Measurements from ENCODE around the gene GPR39.

Gene GPR39

DNA sequence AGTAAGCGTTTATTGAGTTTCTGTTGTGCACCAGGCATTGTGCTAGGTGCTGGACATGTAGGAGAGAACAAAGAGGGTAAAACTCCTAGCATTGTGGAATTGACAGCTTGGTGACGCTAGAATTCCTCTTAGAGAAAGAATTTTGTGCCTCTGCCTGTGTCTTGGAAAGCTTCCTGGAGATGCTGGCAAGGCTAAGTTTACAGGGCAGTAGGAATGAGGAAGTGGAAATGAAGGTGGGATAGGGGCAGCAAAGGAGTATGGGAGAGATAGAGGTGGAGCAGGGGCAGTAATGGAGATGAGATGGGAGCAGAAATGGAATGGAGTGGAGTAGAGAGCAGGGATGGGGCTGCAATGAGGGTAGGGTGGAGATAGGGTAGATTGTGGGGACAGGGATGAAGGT, 29.8 kb downstream of the GPR39 start:
- no peak for DNase-seq (ENCODE audit: low spot score)

DNA sequence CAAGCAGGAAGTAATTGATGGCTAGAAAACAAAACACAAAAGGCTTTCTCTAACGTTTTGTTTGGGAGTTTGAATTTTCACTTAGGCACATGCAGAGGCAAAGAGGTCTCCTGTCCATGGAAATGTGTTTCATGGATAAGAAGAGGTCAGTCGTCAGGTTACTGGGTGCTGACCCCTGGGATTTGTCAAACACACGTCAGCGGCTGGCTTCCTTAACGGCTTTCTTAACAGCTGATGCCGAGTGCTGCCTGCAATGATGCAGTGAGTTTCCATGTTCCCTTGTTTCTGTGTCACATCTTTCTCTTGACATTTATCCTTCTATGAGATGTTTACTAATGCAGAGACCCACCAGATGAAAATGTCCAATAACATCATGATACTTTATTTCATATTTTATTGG, 31.7 kb downstream of the GPR39 start:
- no peak for DNase-seq (ENCODE audit: low spot score)

DNA sequence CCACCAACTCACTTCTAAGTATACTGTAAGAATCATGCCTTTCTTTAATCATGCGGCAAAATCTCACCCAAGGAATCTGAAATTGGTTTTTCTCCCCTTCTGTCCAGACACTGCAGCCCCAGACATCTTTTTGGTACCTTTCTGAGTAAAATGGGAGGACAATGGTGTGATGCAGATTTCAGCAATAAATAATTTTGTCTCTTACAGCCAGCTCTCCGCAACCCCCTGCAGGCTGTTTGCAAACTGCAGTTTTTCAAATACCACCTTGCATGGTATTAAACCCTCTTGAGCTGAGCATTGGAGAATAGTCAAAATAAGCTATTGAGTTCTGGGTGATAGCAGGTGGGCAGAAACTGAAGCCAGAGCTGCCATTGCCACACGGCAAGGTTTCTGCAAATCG, 32.2 kb downstream of the GPR39 start:
- peak; percentile 22 for DNase-seq (ENCODE audit: low spot score)

DNA sequence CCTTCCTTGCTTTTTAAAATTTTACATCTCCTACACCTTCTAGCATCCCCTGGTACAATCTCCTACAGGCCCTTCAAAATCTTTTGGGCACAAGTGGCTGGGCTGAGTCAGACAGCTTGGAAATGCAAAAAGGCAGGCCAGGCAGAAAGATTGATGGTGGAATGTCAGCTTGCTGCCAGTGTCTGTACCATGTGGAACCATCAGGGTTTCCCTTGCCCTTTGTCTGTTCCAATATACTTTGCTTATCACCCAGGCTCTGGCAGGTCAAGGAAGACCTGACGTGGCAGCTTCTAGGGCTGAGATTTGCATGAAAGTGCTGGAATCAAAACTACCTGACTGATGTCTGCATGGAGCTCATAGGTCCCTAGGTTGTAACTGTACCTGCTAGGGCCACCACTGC, 33.3 kb downstream of the GPR39 start:
- no peak for DNase-seq (ENCODE audit: low spot score)

DNA sequence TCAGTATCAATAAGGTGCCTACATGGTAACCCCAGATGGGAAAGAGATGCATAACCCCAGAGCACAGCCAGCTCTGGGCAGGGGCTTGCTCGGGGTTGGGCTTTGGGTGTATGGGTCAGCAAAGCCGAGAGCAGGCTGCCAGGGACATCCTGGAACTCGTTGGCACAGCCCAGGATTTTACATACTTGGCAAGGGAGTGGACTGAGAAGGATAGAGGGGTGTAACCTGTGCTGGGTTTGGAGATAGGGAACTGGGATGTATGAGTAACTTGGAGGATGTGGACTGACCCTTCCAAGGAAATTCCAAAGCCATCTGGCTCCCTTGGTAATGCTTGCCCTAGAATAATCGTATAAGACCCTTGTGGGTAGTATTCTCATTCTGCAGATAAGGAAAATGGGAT, 44.2 kb downstream of the GPR39 start:
- DNase-seq (ENCODE audit: low spot score), result no peak

DNA sequence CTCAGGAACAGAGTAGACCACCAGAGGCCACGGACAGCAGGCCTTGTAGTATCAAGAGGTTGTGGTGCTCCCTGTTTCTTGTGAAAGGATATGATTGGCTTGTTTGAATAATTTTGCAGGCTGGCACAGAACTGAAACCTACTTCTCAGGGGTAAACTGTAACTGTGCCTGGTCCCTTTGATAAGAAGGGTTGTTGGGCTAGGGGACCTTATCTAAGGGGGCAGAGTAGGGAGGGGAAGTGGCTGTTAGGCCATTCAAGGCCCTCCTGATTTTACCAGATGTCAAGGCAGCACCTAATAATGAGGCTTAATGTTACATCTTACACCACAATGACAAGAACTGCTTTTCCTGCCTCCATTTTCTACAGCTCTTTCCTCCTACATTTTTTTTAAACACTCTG, 45.6 kb downstream of the GPR39 start:
- no peak for DNase-seq (ENCODE audit: low spot score)

DNA sequence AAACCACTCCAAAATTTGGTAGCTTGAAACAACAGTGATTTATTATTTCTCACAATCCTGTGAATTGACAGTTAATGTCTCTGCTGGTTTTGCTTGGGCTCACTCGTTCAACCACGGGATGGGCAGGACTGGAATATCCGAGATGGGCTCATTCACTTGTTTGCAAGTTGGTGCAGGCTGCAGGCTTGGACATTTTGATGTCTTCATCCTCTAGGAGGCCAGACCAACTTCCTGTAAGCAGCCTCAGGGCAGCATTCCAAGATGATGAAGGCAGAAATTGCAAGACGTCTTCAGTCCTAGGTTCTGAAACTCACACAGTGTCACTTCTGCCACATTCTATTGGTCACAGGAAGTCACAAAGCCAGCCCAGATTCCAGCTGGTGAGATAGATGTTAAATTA, 47.1 kb downstream of the GPR39 start:
- no peak for DNase-seq (ENCODE audit: low spot score)

DNA sequence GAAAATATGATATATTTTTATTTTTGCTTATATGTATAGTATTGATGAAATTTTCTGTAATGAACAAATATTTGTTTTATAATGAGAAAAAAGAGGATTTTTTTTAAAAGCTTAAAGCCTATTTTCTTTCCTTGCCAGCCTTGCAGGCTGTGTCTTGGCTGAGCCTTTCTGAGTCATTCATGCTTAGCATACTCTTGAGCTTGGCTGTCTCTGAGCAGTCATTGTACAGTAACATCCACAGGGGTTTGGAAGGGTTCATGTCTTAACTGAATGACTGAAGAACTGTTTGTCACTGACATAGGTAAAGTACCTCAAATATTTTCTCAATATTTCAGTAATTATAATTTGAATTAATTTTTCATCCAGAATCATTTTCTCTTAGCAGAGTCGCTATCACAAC, 49.3 kb downstream of the GPR39 start:
- no peak for DNase-seq (ENCODE audit: low spot score)

DNA sequence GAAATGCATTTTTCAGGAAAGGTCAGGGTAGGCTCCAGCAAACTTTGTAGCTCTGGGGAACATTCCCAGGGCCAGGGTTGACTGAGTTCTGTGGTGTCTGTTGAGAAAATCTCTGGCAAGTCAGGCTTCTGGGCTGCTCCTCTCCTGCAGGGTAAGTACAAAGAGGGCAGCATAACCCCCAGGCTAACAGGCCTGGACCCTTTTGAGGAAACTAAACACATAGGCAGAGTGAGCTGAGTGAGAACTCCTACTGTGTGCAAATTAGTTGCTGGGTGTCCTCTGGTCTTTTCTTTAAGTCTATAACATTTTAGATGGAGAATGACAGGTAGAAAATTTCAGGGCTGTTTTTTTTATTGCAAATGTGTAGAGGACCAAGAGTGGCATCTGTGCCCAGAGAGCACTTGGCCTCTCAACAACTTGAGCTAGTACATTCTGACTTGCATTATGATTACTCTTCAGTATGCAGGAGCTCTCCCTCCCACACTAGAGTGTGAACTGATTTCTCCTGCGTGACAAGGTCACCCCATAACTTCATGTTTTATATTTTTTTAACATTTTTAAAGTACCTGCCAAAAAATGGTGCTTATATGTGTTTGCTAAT, 49.9 kb downstream of the GPR39 start:
- DNase-seq (ENCODE audit: low spot score), result no peak

DNA sequence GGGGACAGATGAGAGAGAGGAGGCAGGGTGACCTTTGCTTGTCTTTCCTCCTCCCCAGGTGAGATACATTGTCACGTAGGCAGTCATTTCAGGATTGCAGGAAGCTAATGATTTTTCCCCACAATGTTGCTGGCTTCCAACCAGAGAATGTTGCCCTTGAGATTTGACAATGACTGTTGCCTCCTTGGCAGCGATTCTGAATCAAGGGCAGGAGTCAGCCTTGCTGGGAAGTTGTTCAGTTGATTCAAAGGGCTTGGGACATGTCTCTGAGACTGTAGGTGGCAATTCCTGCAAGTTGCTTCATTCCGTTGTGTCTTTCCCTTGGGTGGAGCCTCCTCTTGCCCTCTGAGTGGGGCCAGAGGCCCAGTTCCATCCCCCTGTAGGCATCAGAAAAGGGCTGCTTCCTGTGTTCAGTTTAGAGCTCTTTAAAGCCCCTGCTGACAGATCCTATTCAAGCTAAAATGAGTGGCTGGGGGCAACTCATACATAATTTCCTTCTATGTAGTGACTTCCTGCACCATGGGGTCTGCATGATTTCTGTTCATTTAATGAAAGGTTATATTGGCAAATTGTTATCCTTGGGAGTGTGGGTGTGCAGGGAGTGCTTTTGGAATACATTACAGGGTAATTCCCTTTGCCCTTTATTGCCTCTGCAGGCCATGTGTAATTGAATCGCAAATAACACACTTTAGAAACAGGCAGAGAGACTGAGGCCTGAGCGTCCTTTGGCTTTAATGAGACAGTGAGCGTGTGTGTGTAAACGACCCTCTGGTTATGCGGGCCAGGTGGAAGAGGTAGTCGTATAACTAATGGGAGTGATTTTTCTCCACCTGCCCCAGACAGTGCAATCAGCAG, 52.4 kb downstream of the GPR39 start:
- no peak for DNase-seq (ENCODE audit: low spot score)

DNA sequence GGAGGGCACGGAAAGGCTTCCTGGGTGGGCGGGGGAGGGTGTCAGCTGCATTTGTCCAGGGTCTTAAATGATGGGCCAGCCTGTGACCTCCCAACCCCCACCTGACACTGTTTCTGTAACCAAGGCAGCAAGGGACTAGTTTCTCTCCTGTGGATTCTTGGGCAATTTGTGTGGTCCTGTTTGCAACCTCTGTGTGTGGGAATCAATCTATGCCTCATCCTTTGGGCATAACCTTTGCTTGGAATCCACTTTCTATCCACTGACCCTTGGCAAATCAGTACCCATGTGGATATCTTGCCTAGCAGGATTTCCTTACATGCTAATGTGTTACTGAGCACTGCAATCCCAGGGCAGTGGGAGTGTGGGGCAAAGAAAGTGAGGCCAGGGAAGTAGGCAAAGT, 54.1 kb downstream of the GPR39 start:
- DNase-seq (ENCODE audit: low spot score), result no peak

DNA sequence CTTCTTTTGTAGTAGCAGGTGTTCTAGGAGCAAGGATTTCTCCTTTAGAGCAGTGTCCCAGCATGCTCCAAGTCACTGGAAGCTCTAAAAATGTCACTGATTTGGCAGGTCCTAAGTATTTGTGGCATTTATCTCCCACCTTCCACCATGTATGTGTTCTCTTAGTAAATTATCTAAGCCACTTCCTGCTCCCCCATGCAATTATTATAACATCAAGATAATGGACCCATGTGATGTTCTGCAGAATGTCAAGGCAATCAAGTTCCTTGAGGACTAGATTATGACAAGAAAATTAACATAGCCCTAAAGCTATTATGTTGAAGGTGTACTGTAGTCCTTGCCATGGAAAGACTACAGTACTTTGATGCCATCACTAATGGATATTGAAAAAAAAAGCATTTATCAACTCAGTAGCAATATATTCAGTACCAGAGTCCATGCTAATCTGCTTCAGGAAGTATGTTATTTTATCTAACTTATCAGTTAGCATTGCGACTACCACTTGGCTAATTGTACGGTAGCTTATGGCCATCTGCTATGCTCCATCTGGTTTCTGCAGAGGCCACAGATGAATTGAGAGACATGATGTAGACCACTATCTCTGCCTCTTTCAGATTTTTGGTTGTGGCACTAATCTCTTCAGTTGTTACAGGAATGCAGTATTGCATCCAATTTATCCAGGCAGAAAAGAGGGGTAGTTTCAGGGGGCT, 56.7 kb downstream of the GPR39 start:
- DNase-seq (ENCODE audit: low spot score), result no peak

DNA sequence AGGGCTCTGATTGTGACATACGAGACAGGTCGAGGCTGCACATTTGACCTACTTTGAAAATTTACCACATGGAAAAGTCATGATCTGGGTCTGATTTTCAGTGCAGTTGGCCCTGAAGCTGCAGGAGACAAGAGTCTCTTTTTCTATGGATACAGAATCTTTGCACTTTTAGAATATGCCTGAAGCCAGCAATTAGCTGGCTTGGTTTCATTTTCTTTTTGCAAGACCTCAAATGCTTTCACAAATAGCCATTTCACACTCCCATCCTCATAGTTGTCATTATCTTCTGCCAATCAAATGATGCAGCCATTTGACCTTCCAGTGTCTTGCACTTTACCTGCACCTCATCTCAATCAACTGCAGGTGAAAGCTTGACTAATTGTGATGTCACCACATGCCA, 59.0 kb downstream of the GPR39 start:
- DNase-seq (ENCODE audit: low spot score), result no peak

DNA sequence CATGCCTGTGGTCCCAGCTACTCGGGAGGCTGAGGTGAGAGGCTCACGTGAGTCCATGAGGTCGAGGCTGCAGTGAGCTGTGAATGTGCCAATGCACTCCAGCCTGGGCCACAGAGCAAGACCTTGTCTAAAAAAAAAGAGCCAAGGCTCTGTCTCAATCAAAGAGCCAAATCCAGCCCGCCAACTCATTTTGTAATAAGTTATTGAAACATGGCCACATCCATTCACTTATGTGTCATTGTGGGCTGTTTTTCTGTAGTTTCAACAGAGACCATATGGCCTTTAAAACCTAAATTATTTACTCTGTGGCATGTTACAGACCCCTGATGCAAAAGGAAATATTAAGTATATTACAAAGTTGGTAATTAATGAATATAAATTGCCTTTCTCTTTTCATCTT, 60.8 kb downstream of the GPR39 start:
- no peak for DNase-seq (ENCODE audit: low spot score)

DNA sequence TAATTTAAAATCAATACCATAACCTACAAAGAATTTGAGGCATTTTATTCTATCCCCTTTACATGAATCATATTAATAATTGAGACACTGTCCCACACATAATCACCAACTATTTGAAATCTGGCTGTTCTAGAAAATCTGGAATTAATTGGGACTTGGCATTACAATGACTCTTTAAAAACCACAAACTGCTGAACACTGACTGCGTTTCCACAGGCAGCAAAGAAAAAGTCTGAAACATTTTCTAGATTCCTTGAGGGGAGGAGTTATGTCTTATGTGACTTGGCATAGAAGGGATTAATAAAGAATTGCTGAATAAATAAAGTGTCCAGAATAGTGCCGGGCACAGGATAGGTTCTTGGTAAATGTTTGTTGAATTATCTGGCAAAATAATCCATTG, 61.4 kb downstream of the GPR39 start:
- no peak for DNase-seq (ENCODE audit: low spot score)

DNA sequence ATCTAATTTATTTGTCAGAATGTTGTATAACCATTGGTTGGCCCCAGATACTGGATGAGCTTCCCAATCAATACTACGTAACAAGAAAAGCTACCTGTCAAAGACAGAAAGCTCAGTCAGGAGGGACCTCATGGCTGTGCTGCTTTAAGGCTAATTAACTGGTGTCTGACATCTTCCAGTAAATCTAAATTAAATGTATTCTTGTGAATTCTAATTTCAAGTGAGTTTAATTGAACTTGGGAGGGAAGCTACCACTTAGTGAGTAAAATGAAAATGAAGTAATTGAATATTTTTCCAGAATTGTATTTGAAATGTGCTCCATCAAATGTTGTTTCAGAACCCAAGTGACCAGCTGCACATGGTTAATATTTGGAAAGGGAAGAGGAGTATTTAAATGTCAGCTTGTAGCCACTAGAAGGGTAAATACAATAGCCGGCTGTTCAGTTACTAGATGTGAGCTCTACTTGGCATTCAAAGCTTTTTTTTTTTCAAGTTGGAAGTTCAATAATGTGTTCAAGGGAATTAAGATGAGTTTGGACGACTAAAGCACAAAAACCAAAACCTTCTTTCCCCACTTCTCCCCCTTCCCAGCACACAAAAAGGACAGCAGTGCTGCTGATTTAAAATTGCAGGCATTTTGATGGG, 62.0 kb downstream of the GPR39 start:
- DNase-seq (ENCODE audit: low spot score), result no peak

DNA sequence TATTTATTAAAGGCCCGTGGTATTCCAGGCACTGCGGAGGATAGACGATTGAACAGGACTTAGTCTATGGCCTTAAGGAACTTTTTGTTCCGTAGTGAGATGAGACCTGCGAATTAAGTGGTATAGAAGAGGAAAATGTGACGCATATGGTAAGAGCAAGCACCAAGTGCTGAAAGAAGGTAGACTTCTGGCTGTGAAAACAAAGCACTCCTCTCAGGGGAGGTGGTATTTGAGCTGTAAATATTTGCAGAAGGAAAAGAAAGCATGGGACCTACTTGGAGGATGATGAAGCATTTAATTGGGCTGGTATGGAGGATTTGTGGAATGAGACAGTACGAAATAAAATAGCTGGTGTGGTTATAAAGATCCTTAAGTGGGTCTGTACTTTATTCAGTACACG, 62.5 kb downstream of the GPR39 start:
- no peak for DNase-seq (ENCODE audit: low spot score)

DNA sequence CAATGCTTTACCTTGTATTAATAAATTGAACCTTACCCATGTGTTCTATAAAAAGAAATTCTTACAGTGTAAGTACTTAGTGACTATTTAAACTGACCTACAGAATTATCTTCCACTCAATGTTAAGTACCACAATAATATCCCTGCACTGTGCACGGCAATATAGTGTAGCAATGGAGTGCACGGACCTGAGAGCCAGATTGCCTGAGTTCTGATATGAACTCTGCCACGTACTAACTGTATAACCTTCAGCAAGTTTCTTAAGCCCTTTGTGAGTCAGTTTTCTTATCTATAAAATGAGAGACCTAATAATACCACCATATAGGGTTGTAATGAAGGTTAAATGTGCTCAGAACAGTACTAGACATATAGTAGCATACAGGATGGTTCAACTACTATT, 66.2 kb downstream of the GPR39 start:
- no peak for DNase-seq (ENCODE audit: low spot score)

DNA sequence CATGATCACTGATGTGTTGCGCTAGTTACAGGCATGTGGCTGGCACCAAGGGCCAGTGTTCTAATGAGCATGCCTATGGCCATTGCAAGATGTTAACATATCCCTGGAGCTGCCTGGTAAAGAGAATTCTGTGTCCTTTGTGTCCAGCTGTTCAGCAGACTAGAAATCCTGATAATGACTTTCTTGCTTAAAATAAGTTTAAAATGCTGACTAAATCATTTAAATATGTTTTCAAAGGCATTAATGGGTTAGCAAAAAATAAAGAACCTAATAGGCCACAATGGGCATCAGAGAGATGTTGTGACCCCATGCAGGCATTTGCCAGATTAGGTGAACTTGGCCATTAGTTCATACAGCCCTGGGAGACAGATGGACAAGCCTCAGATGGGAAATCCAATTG, 67.5 kb downstream of the GPR39 start:
- no peak for DNase-seq (ENCODE audit: low spot score)

DNA sequence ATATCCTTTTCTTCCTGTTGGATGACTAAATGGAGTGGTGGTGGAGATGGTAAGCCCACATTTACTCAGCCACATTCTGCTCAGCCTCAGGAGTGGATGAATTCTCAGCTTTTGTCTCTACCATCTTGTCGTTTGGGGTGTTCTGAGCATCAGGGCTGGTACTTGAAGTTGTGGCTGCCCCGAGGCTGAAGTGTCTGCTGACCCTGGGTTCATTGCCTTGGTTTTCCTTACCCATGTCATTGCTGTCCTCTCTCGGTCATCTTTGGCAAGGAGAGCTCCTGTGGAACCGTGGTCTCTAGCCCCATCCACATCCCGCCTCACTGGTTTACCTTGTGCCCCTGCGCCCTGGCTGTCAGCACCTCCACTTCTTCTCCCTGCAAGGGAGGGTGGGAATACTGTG, 71.9 kb downstream of the GPR39 start:
- DNase-seq (ENCODE audit: low spot score), result no peak

DNA sequence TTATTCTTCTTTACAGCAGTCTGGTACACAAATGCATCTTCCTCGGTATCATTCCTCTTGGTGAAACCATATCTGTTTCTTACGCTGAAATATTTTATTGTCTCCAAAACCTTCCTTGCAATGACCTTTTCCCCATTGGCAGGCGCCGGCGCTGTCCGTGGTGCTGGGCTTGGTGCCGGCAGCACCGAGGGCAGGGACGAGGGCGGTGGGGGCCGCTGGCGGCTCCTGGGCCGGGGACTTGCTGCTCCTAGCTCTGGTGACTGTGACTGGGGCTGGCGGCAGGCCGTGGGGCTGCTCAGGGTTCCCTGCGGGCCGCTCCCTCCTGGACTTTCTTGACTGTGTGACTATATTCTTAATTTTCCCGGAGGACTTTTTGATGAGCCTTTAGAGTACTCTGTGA, 72.5 kb downstream of the GPR39 start:
- no peak for DNase-seq (ENCODE audit: low spot score)

DNA sequence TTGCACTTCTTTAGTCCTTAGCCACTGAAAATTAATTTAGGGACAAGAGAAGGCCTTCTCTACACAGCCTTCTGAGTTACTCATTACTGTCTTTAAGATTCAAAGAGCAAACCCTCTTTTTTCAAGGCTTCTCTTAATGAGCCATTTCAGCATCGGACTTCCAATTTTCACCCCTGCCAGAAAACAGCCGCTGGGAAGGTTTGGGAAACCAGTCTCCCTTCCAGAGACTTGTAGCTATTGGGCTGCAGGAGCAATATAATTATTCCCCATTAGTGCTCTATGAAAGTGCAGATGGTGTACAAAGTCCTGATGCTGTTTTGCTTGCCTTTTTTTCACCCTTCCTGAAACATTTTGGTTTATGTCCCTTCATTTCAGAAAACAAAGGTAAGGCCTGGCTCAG, 79.3 kb downstream of the GPR39 start:
- no peak for DNase-seq (ENCODE audit: low spot score)

DNA sequence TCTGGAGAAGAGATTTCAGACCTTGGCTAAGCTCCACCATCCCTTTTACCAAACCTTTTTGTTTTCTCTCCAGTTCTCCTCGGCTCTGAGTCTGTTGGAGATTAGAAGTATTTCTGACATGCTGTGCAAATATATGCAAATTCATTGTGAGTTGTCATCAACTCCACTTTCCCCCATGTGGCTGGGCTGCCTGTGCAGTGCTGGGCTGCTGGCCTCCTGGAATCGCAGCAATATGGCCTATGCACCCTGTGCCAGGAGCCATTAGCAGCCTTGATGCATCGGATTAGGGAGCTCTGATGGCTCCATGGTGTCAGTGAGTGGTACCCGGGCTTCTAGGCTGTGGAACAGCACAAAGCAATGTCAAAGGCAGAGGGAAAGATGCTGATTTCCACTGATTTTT, 80.0 kb downstream of the GPR39 start:
- DNase-seq (ENCODE audit: low spot score), result no peak
